HepG2 (cell line): ENCODE measurements around the gene GPR137. TPM values are rescaled to one million over a fixed set of nuclear protein-coding genes. Genes with fewer than 3 reads are reported as not detected.

ENCODE experiments used
- DMAP1 ChIP-seq: IDR thresholded peaks from 2 replicates; pipeline ENCODE4 v1.6.1; 2016
- DRAP1 ChIP-seq: IDR thresholded peaks from 2 replicates; pipeline ENCODE4 v1.6.1; 2016; ENCODE audit warnings: missing genetic modification reagents, missing compliant biosample characterization
- ETS1 ChIP-seq: sonication (generic); formaldehyde crosslinking; IDR thresholded peaks from 2 replicates; pipeline ENCODE4 v1.4.0; 2020; ENCODE audit warnings: missing genetic modification reagents
- GABPA ChIP-seq, 2 experiments: IDR thresholded peaks; 2 replicates each; pipeline ENCODE4 v1.6.1; 2011 to 2016; ENCODE audit warnings: low read depth in 2 of 2, low read length in 1 of 2, missing biosample characterization in 1 of 2, missing genetic modification characterization in 1 of 2
- GATAD1 ChIP-seq: IDR thresholded peaks from 2 replicates; pipeline ENCODE4 v1.6.1; 2016; ENCODE audit warnings: missing genetic modification reagents, missing compliant biosample characterization
- MED8 ChIP-seq: sonication (generic); formaldehyde crosslinking; IDR thresholded peaks from 2 replicates; pipeline ENCODE4 v1.8.1; 2023; ENCODE audit warnings: mild to moderate bottlenecking, missing genetic modification reagents; ENCODE audit not compliant: insufficient replicate concordance
- MEIS1 ChIP-seq: sonication (generic); formaldehyde crosslinking; IDR thresholded peaks from 2 replicates; pipeline ENCODE4 v1.9.0; 2021; ENCODE audit warnings: mild to moderate bottlenecking, missing genetic modification reagents, moderate library complexity, borderline replicate concordance
- MYC ChIP-seq: sonication (generic); formaldehyde crosslinking; IDR thresholded peaks from 2 replicates; pipeline ENCODE4 v1.9.0; 2021; ENCODE audit warnings: missing genetic modification reagents, borderline replicate concordance
- NAIF1 ChIP-seq: sonication (generic); formaldehyde crosslinking; IDR thresholded peaks from 2 replicates; pipeline ENCODE4 v1.5.0; 2020; ENCODE audit warnings: mild to moderate bottlenecking, missing genetic modification reagents, borderline replicate concordance
- PATZ1 ChIP-seq: sonication (generic); formaldehyde crosslinking; IDR thresholded peaks from 2 replicates; pipeline ENCODE4 v1.4.0; 2020; ENCODE audit warnings: missing genetic modification reagents
- RARA ChIP-seq: IDR thresholded peaks from 2 replicates; pipeline ENCODE4 v1.6.1; 2016; ENCODE audit warnings: missing genetic modification reagents, missing compliant biosample characterization
- RNF219 ChIP-seq: sonication (generic); formaldehyde crosslinking; IDR thresholded peaks from 2 replicates; pipeline ENCODE4 v1.5.0; 2020; ENCODE audit warnings: mild to moderate bottlenecking, missing genetic modification reagents
- SMYD3 ChIP-seq: sonication (generic); formaldehyde crosslinking; IDR thresholded peaks from 2 replicates; pipeline ENCODE4 v1.8.1; 2023; ENCODE audit warnings: mild to moderate bottlenecking, missing genetic modification reagents
- ZC3H13 ChIP-seq: sonication (generic); formaldehyde crosslinking; IDR thresholded peaks from 2 replicates; pipeline ENCODE4 v1.8.1; 2023; ENCODE audit warnings: mild to moderate bottlenecking, missing genetic modification reagents, moderate library complexity
- ZFP91 ChIP-seq: sonication (generic); formaldehyde crosslinking; IDR thresholded peaks from 2 replicates; pipeline ENCODE4 v1.9.0; 2022; ENCODE audit warnings: missing genetic modification reagents, mild to moderate bottlenecking, borderline replicate concordance
- ZNF143 ChIP-seq: sonication (generic); formaldehyde crosslinking; IDR thresholded peaks from 2 replicates; pipeline ENCODE4 v1.4.0; 2020; ENCODE audit warnings: missing genetic modification reagents
- ZNF160 ChIP-seq: sonication (generic); formaldehyde crosslinking; IDR thresholded peaks from 2 replicates; pipeline ENCODE4 v1.8.0; 2022; ENCODE audit warnings: mild to moderate bottlenecking, inconsistent platforms, missing genetic modification reagents
- ZNF441 ChIP-seq: sonication (generic); formaldehyde crosslinking; IDR thresholded peaks from 2 replicates; pipeline ENCODE4 v1.7.0; 2021; ENCODE audit warnings: missing genetic modification reagents, borderline replicate concordance
- ZNF547 ChIP-seq: sonication (generic); formaldehyde crosslinking; IDR thresholded peaks from 2 replicates; pipeline ENCODE4 v1.5.1; 2020; ENCODE audit warnings: mild to moderate bottlenecking, missing genetic modification reagents
- ZNF616 ChIP-seq: sonication (generic); formaldehyde crosslinking; IDR thresholded peaks from 2 replicates; pipeline ENCODE4 v1.5.0; 2020; ENCODE audit warnings: low read depth, mild to moderate bottlenecking, missing genetic modification reagents
- ZNF883 ChIP-seq: sonication (generic); formaldehyde crosslinking; IDR thresholded peaks from 2 replicates; pipeline ENCODE4 v1.5.1; 2020; ENCODE audit warnings: mild to moderate bottlenecking, missing genetic modification reagents; ENCODE audit errors: not compliant biosample characterization
- polyA plus RNA-seq, 8 experiments: library from polyadenylated mRNA; depleted of rRNA in 3 of 8; stranded (reverse) in 7 of 8; unstranded in 1 of 8; fragments of >200 nt; fragmentation: Illumina TruSeq in 4 of 8; extraction: Trizol in 4 of 8; gene quantifications; 2 replicates each; pipeline versions ENCODE4 v1.2.1 to v1.2.3, GENCODE V29; 2011 to 2016; ENCODE audit warnings: low read depth in 4 of 8, missing spikeins in 1 of 8, mixed read lengths in 1 of 8; ENCODE audit not compliant: insufficient read depth in 1 of 8
- total RNA-seq, 5 experiments: library from RNA; depleted of rRNA; stranded (reverse); fragments of >200 nt; fragmentation: Illumina TruSeq; extraction: Trizol; gene quantifications; 2 replicates each; pipeline ENCODE4 v1.2.3, GENCODE V29; 2016; ENCODE audit warnings: low read depth in 1 of 5

The GPR137 gene
- total and polyA plus RNA-seq, 2 of the 13 experiments (the other 11 are each of a cell fraction or from before 2014, with no cell fraction given), result 8.5 to 13.2 TPM

- TF ChIP-seq GABPA (IDR thresholded peaks at IDR 0.05; ENCODE audit: low read depth, low read length), result no peak; the same call in 1 of the 2 replicates
- peak; percentile 56; the same call in 1 of the 2 replicates for TF ChIP-seq GABPA (CRISPR knock-in tag; IDR thresholded peaks at IDR 0.05; ENCODE audit: low read depth)
- TF ChIP-seq ZFP91, result peak; percentile 32; the same call in 1 of the 2 replicates
- TF ChIP-seq RARA (CRISPR knock-in tag), result no peak
- TF ChIP-seq DMAP1 (CRISPR knock-in tag), result no peak
- no peak for TF ChIP-seq RNF219 (CRISPR knock-in tag)
- TF ChIP-seq ZNF160 (CRISPR knock-in tag), result peak; percentile 11; the same call in 1 of the 2 replicates
- TF ChIP-seq ZNF143 (CRISPR knock-in tag), result no peak
- peak; percentile 41; the same call in 1 of the 2 replicates for TF ChIP-seq PATZ1 (CRISPR knock-in tag)
- peak; percentile 87; the same call in 1 of the 2 replicates for TF ChIP-seq ZNF441
- peak; percentile 37 for TF ChIP-seq ZNF883 (CRISPR knock-in tag)
- TF ChIP-seq ZNF616 (CRISPR knock-in tag), result no peak
- TF ChIP-seq MEIS1 (CRISPR knock-in tag), result peak; percentile 92; the same call in 1 of the 2 replicates
- TF ChIP-seq ZC3H13 (CRISPR knock-in tag), result no peak
- TF ChIP-seq GATAD1, result peak; percentile 25; the same call in 1 of the 2 replicates
- TF ChIP-seq SMYD3 (CRISPR knock-in tag), result no peak
- peak; percentile 96 for TF ChIP-seq NAIF1 (CRISPR knock-in tag)
- no peak for TF ChIP-seq ZNF547 (CRISPR knock-in tag)
- TF ChIP-seq MYC (CRISPR knock-in tag), result peak; percentile 50; the same call in 1 of the 2 replicates
- no peak for TF ChIP-seq MED8 (CRISPR knock-in tag)
- TF ChIP-seq ETS1 (CRISPR knock-in tag), result no peak
- TF ChIP-seq DRAP1 (CRISPR knock-in tag), result peak; percentile 41; the same call in 1 of the 2 replicates
These were observed 1.3 kb upstream of the GPR137 start, which contains the start of gene BAD (continued) for GRCh38 chr11:64284048-64284961.
